HepG2 (cell line): ENCODE results near the gene ZNF100. TPM values are rescaled to one million over a fixed set of nuclear protein-coding genes. Genes with fewer than 3 reads are reported as not detected.
A peak's percentile ranks its signal among the peaks of the same experiment; 100 is the strongest.

Source experiments
- BHLHE40 ChIP-seq: IDR thresholded peaks from 2 replicates; pipeline ENCODE4 v1.6.1; 2011; ENCODE audit warnings: low read length, improper control_type of control experiment
- CBX1 ChIP-seq: IDR thresholded peaks from one replicate; pipeline ENCODE4 v1.6.1; 2016; ENCODE audit warnings: antibody characterized with exemption, low read depth
- CBX5 ChIP-seq: sonication (generic); formaldehyde crosslinking; IDR thresholded peaks from 2 replicates; pipeline ENCODE4 v1.4.0; 2020; ENCODE audit warnings: missing genetic modification reagents, borderline replicate concordance
- ELF1 ChIP-seq: sonication (generic); formaldehyde crosslinking; IDR thresholded peaks from 2 replicates; pipeline ENCODE4 v1.4.0; 2020; ENCODE audit warnings: missing genetic modification reagents
- FOXA3 ChIP-seq: IDR thresholded peaks from 2 replicates; pipeline ENCODE4 v1.6.1; 2016; ENCODE audit warnings: missing genetic modification reagents, missing compliant biosample characterization
- HNRNPUL1 ChIP-seq: fragments of 200-400 bp; formaldehyde crosslinking; IDR thresholded peaks from 2 replicates; pipeline ENCODE4 v1.6.1; 2017; ENCODE audit warnings: low read depth, mild to moderate bottlenecking, low read length, moderate library complexity
- MAF1 ChIP-seq: sonication (generic); formaldehyde crosslinking; IDR thresholded peaks from 2 replicates; pipeline ENCODE4 v1.5.0; 2020; ENCODE audit warnings: missing genetic modification reagents, borderline replicate concordance
- MAFG ChIP-seq: sonication (generic); formaldehyde crosslinking; IDR thresholded peaks from 2 replicates; pipeline ENCODE4 v1.5.1; 2020; ENCODE audit warnings: mild to moderate bottlenecking, missing genetic modification reagents
- MBD4 ChIP-seq: IDR thresholded peaks from 2 replicates; pipeline ENCODE4 v1.6.1; 2012; ENCODE audit warnings: low read length, inconsistent platforms, borderline replicate concordance
- NFRKB ChIP-seq: fragments of 450-650 bp; IDR thresholded peaks from 2 replicates; pipeline ENCODE4 v1.6.1; 2017
- PRMT3 ChIP-seq: sonication (generic); formaldehyde crosslinking; IDR thresholded peaks from 2 replicates; pipeline ENCODE4 v1.8.1; 2022; ENCODE audit warnings: low read depth, mild to moderate bottlenecking, moderate library complexity, missing genetic modification reagents, borderline replicate concordance
- SOX6 ChIP-seq, 2 experiments: fragments of 450-650 bp in 1 of 2; sonication (generic) in 1 of 2; formaldehyde crosslinking in 1 of 2; IDR thresholded peaks; 2 replicates each; pipeline versions ENCODE4 v1.4.0 to v1.6.1; 2017 to 2020; ENCODE audit warnings: antibody characterized with exemption in 1 of 2, mild to moderate bottlenecking in 1 of 2, missing genetic modification reagents in 1 of 2
- SP5 ChIP-seq: IDR thresholded peaks from 2 replicates; pipeline ENCODE4 v1.6.1; 2016; ENCODE audit warnings: low read depth, borderline replicate concordance
- ZBTB1 ChIP-seq: sonication (generic); formaldehyde crosslinking; IDR thresholded peaks from 2 replicates; pipeline ENCODE4 v1.4.0; 2020; ENCODE audit warnings: missing genetic modification reagents, borderline replicate concordance
- ZFP36 ChIP-seq: fragments of 150-350 bp; IDR thresholded peaks from 2 replicates; pipeline ENCODE4 v1.6.1; 2018; ENCODE audit warnings: borderline replicate concordance, low read length, low read depth; ENCODE audit not compliant: partially characterized antibody
- ZFX ChIP-seq: sonication (generic); formaldehyde crosslinking; IDR thresholded peaks from 2 replicates; pipeline ENCODE4 v1.4.0; 2020; ENCODE audit warnings: mild to moderate bottlenecking, low read depth, missing genetic modification reagents, moderate library complexity
- ZMAT3 ChIP-seq: sonication (generic); formaldehyde crosslinking; conservative IDR thresholded peaks from 2 replicates; pipeline ENCODE4 v1.7.0; 2021; ENCODE audit warnings: missing genetic modification reagents
- ZNF225 ChIP-seq: sonication (generic); formaldehyde crosslinking; IDR thresholded peaks from 2 replicates; pipeline ENCODE4 v1.4.0; 2020; ENCODE audit warnings: mild to moderate bottlenecking, missing genetic modification reagents
- ZNF256 ChIP-seq: sonication (generic); formaldehyde crosslinking; conservative IDR thresholded peaks from 2 replicates; pipeline ENCODE4 v1.4.0; 2020; ENCODE audit warnings: missing genetic modification reagents
- ZNF44 ChIP-seq: sonication (generic); formaldehyde crosslinking; IDR thresholded peaks from 2 replicates; pipeline ENCODE4 v1.5.1; 2020; ENCODE audit warnings: mild to moderate bottlenecking, missing genetic modification reagents
- ZNF567 ChIP-seq: sonication (generic); formaldehyde crosslinking; IDR thresholded peaks from 2 replicates; pipeline ENCODE4 v1.8.1; 2023; ENCODE audit warnings: mild to moderate bottlenecking, missing genetic modification reagents, borderline replicate concordance
- ZNF749 ChIP-seq: sonication (generic); formaldehyde crosslinking; IDR thresholded peaks from 2 replicates; pipeline ENCODE4 v1.8.0; 2022; ENCODE audit warnings: mild to moderate bottlenecking, missing genetic modification reagents, moderate library complexity, borderline replicate concordance
- polyA plus RNA-seq, 8 experiments: library from polyadenylated mRNA; depleted of rRNA in 3 of 8; stranded (reverse) in 7 of 8; unstranded in 1 of 8; fragments of >200 nt; fragmentation: Illumina TruSeq in 4 of 8; extraction: Trizol in 4 of 8; gene quantifications; 2 replicates each; pipeline versions ENCODE4 v1.2.1 to v1.2.3, GENCODE V29; 2011 to 2016; ENCODE audit warnings: low read depth in 4 of 8, missing spikeins in 1 of 8, mixed read lengths in 1 of 8; ENCODE audit not compliant: insufficient read depth in 1 of 8
- total RNA-seq, 5 experiments: library from RNA; depleted of rRNA; stranded (reverse); fragments of >200 nt; fragmentation: Illumina TruSeq; extraction: Trizol; gene quantifications; 2 replicates each; pipeline ENCODE4 v1.2.3, GENCODE V29; 2016; ENCODE audit warnings: low read depth in 1 of 5
- TF ChIP-seq, protein P1 (sequence below): sonication (generic); formaldehyde crosslinking; IDR thresholded peaks from 2 replicates; pipeline ENCODE4 v1.4.0; 2020; ENCODE audit warnings: missing genetic modification reagents
- TF ChIP-seq, protein P2 (sequence below): IDR thresholded peaks from 2 replicates; pipeline ENCODE4 v1.6.1; 2016; ENCODE audit warnings: missing compliant biosample characterization, missing genetic modification reagents, borderline replicate concordance
- TF ChIP-seq, protein P3 (sequence below): sonication (generic); formaldehyde crosslinking; IDR thresholded peaks from 2 replicates; pipeline ENCODE4 v1.5.1; 2020; ENCODE audit warnings: missing genetic modification reagents, mild to moderate bottlenecking, borderline replicate concordance

The ZNF100 gene
- total and polyA plus RNA-seq, 2 of the 13 experiments (the other 11 are each of a cell fraction or from before 2014, with no cell fraction given): 2.5 to 11.4 TPM

DNA sequence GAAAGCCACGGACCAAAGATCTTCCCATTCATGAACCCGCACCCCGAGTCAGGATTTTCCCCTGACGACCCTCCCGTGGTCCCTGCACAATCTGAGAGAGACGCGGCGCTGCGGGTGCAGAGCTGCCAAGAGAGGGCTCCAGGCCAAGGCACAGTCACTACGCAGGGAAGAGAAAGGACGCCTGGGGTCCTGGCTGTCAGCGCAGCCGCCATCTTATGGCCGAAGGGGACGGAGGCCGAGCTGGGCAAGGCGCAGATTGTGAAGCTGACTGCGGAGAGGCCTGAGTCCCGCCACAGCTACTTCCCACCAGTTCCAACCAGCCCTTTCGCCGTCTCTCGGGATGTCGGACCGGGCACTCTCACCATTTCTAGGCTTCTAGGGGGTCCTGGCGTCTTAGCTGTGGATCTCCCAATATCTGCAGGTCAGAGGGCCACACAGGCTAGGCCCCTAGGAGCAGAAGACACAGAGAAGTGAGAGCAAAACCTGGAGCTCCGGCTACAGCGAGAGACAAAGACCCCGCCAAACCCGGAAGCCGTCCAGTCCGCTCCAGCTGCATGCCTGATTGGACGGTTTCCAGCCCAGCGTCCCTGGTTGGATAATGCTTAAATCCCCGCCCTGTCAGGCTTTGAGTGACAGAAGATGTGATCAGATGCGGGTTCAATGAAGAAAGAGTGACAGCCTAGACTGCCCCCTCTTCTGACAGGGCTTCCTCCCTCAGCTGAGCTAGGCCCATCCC is at the start of gene ZNF100 (continued):
- TF ChIP-seq, protein P1, sequence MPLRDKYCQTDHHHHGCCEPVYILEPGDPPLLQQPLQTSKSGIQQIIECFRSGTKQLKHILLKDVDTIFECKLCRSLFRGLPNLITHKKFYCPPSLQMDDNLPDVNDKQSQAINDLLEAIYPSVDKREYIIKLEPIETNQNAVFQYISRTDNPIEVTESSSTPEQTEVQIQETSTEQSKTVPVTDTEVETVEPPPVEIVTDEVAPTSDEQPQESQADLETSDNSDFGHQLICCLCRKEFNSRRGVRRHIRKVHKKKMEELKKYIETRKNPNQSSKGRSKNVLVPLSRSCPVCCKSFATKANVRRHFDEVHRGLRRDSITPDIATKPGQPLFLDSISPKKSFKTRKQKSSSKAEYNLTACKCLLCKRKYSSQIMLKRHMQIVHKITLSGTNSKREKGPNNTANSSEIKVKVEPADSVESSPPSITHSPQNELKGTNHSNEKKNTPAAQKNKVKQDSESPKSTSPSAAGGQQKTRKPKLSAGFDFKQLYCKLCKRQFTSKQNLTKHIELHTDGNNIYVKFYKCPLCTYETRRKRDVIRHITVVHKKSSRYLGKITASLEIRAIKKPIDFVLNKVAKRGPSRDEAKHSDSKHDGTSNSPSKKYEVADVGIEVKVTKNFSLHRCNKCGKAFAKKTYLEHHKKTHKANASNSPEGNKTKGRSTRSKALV (CRISPR knock-in tag): no peak
- TF ChIP-seq MAFG (CRISPR knock-in tag): no peak
- TF ChIP-seq BHLHE40: no peak
- no peak for TF ChIP-seq SOX6 (IDR thresholded peaks at IDR 0.05)
- TF ChIP-seq SOX6 (CRISPR knock-in tag; IDR thresholded peaks at IDR 0.05): peak; percentile 33; the same call in 1 of the 2 replicates
- no peak; the same call in 1 of the 2 replicates for TF ChIP-seq FOXA3 (CRISPR knock-in tag)
- TF ChIP-seq ZNF567 (CRISPR knock-in tag): no peak
- TF ChIP-seq SP5: no peak
- no peak for TF ChIP-seq ZMAT3 (CRISPR knock-in tag)
- TF ChIP-seq ZFP36: no peak
- TF ChIP-seq CBX1: no peak
- TF ChIP-seq ELF1 (CRISPR knock-in tag): peak; percentile 90
- TF ChIP-seq, protein P2, sequence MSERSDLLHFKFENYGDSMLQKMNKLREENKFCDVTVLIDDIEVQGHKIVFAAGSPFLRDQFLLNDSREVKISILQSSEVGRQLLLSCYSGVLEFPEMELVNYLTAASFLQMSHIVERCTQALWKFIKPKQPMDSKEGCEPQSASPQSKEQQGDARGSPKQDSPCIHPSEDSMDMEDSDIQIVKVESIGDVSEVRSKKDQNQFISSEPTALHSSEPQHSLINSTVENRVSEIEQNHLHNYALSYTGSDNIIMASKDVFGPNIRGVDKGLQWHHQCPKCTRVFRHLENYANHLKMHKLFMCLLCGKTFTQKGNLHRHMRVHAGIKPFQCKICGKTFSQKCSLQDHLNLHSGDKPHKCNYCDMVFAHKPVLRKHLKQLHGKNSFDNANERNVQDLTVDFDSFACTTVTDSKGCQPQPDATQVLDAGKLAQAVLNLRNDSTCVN (CRISPR knock-in tag): no peak
- TF ChIP-seq ZNF256 (CRISPR knock-in tag): no peak
- no peak for TF ChIP-seq CBX5 (CRISPR knock-in tag)
- TF ChIP-seq ZBTB1: no peak
- TF ChIP-seq ZNF44 (CRISPR knock-in tag): no peak
- TF ChIP-seq PRMT3: no peak
- TF ChIP-seq HNRNPUL1: no peak
- TF ChIP-seq ZFX: peak; percentile 86
- no peak for TF ChIP-seq MBD4
- no peak for TF ChIP-seq ZNF749
- no peak for TF ChIP-seq NFRKB
- TF ChIP-seq, protein P3, sequence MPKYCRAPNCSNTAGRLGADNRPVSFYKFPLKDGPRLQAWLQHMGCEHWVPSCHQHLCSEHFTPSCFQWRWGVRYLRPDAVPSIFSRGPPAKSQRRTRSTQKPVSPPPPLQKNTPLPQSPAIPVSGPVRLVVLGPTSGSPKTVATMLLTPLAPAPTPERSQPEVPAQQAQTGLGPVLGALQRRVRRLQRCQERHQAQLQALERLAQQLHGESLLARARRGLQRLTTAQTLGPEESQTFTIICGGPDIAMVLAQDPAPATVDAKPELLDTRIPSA: no peak
- TF ChIP-seq MAF1 (CRISPR knock-in tag): no peak
- no peak for TF ChIP-seq ZNF225 (CRISPR knock-in tag)
